ENCODE measurements around the gene PRKCH.
"Not testable (repeated sequence)": the region's sequence is repeated elsewhere in the genome, so short reads cannot be mapped to it uniquely, and the experiment has no call there.

PRKCH gene

DNA sequence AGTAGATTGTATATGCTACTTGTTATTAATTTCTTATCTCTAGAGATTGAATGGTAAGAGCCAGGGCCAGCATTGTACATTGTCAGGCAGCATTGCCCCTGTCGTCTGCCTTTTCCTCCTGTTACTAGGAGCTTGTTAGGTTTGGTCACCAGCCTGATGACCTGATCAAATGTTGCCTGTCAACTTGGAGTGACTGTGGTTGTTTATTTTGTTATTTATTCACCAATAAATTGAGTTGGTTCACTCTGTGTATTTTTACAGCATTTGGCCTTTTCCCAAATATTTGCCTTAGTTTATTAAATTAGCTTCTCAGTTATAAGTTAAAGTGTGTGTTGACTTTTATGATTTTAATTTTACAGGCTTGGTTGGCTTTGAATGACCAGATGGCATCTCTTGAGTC is 88.4 kb downstream of the PRKCH start:
- DNase-seq (ENCODE audit: low read depth in 1 of 2, low spot score in 1 of 2): no peak
- no peak overlapping the region for H3K4me3 ChIP-seq (replicated peaks; ENCODE audit: insufficient read depth, low read length)
- H3K27me3 ChIP-seq (ENCODE audit: insufficient read depth, poor library complexity, severe bottlenecking): peaks cover 3% of the 10 kb centered on the region
- H3K27ac ChIP-seq (replicated peaks): no peak overlapping the region
- TF ChIP-seq SPI1 (IDR thresholded peaks at IDR 0.05; ENCODE audit: borderline replicate concordance, low read depth): no peak
- TF ChIP-seq, protein P1, sequence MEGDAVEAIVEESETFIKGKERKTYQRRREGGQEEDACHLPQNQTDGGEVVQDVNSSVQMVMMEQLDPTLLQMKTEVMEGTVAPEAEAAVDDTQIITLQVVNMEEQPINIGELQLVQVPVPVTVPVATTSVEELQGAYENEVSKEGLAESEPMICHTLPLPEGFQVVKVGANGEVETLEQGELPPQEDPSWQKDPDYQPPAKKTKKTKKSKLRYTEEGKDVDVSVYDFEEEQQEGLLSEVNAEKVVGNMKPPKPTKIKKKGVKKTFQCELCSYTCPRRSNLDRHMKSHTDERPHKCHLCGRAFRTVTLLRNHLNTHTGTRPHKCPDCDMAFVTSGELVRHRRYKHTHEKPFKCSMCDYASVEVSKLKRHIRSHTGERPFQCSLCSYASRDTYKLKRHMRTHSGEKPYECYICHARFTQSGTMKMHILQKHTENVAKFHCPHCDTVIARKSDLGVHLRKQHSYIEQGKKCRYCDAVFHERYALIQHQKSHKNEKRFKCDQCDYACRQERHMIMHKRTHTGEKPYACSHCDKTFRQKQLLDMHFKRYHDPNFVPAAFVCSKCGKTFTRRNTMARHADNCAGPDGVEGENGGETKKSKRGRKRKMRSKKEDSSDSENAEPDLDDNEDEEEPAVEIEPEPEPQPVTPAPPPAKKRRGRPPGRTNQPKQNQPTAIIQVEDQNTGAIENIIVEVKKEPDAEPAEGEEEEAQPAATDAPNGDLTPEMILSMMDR (IDR thresholded peaks at IDR 0.05; ENCODE audit: insufficient read depth, low read length): no peak
- TF ChIP-seq, protein P2, sequence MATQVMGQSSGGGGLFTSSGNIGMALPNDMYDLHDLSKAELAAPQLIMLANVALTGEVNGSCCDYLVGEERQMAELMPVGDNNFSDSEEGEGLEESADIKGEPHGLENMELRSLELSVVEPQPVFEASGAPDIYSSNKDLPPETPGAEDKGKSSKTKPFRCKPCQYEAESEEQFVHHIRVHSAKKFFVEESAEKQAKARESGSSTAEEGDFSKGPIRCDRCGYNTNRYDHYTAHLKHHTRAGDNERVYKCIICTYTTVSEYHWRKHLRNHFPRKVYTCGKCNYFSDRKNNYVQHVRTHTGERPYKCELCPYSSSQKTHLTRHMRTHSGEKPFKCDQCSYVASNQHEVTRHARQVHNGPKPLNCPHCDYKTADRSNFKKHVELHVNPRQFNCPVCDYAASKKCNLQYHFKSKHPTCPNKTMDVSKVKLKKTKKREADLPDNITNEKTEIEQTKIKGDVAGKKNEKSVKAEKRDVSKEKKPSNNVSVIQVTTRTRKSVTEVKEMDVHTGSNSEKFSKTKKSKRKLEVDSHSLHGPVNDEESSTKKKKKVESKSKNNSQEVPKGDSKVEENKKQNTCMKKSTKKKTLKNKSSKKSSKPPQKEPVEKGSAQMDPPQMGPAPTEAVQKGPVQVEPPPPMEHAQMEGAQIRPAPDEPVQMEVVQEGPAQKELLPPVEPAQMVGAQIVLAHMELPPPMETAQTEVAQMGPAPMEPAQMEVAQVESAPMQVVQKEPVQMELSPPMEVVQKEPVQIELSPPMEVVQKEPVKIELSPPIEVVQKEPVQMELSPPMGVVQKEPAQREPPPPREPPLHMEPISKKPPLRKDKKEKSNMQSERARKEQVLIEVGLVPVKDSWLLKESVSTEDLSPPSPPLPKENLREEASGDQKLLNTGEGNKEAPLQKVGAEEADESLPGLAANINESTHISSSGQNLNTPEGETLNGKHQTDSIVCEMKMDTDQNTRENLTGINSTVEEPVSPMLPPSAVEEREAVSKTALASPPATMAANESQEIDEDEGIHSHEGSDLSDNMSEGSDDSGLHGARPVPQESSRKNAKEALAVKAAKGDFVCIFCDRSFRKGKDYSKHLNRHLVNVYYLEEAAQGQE (IDR thresholded peaks at IDR 0.05; ENCODE audit: insufficient replicate concordance, low read depth): no peak
- no peak for TF ChIP-seq POLR2AphosphoS5 (IDR thresholded peaks at IDR 0.05; ENCODE audit: low read depth)
- TF ChIP-seq GABPA (IDR thresholded peaks at IDR 0.05; ENCODE audit: low read depth): no peak

GRCh38 chr14:61415934-61416333 is 94.6 kb downstream of the PRKCH start:
- H3K27ac ChIP-seq (replicated peaks); H3K4me3 ChIP-seq (replicated peaks; ENCODE audit: insufficient read depth, low read length); H3K27me3 ChIP-seq (ENCODE audit: insufficient read depth, poor library complexity, severe bottlenecking); DNase-seq (ENCODE audit: low read depth in 1 of 2, low spot score in 1 of 2): not testable (repeated sequence)

DNA sequence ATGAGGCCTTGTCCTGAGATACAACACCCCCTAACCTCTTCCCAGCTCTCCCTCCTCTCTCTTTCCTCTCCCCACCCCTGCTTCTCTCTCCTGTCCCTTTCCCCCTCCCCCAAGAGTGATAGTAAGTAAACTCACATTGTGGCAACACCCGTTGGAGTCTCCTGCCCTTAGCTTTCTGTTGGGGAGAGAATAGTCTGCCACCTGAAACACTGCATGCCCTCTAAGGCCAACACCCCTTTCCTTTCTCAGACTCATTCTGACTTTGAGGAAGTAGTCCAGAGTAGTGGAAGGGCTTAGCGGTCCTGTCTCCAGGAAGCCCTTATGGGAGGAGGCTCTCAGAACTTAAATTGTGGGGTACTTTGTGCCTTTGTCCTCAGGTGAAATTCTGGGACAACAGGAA is 95.2 kb downstream of the PRKCH start:
- TF ChIP-seq SPI1 (IDR thresholded peaks at IDR 0.05; ENCODE audit: borderline replicate concordance, low read depth) (no peak), GABPA (IDR thresholded peaks at IDR 0.05; ENCODE audit: low read depth) (no peak), POLR2AphosphoS5 (IDR thresholded peaks at IDR 0.05; ENCODE audit: low read depth) (no peak)
- TF ChIP-seq, protein P1 (IDR thresholded peaks at IDR 0.05; ENCODE audit: insufficient read depth, low read length): no peak
- TF ChIP-seq, protein P2 (IDR thresholded peaks at IDR 0.05; ENCODE audit: insufficient replicate concordance, low read depth): no peak
- Histone ChIP-seq H3K4me3 (replicated peaks; ENCODE audit: insufficient read depth, low read length) (no peak overlapping the region), H3K27me3 (ENCODE audit: insufficient read depth, poor library complexity, severe bottlenecking) (no peaks in the 10 kb centered on the region), H3K27ac (replicated peaks) (no peak overlapping the region)
- DNase-seq (ENCODE audit: low read depth in 1 of 2, low spot score in 1 of 2): no peak

- no peak overlapping the region for H3K27ac ChIP-seq (replicated peaks)
- H3K4me3 ChIP-seq (replicated peaks; ENCODE audit: insufficient read depth, low read length): no peak overlapping the region
- no peak for DNase-seq (ENCODE audit: low read depth in 1 of 2, low spot score in 1 of 2)
- no peaks in the 10 kb centered on the region for H3K27me3 ChIP-seq (ENCODE audit: insufficient read depth, poor library complexity, severe bottlenecking)
- TF ChIP-seq GABPA (IDR thresholded peaks at IDR 0.05; ENCODE audit: low read depth) (no peak), SPI1 (IDR thresholded peaks at IDR 0.05; ENCODE audit: borderline replicate concordance, low read depth) (no peak), POLR2AphosphoS5 (IDR thresholded peaks at IDR 0.05; ENCODE audit: low read depth) (no peak)
- TF ChIP-seq, protein P1 (IDR thresholded peaks at IDR 0.05; ENCODE audit: insufficient read depth, low read length): no peak
- TF ChIP-seq, protein P2 (IDR thresholded peaks at IDR 0.05; ENCODE audit: insufficient replicate concordance, low read depth): no peak
These were observed 95.8 kb downstream of the PRKCH start for GRCh38 chr14:61417141-61417540.
